Measurements from ENCODE around the gene GSDMA. TPM values are rescaled to one million over a fixed set of nuclear protein-coding genes. Genes with fewer than 3 reads are reported as not detected.
"Not testable (repeated sequence)": the region's sequence is repeated elsewhere in the genome, so short reads cannot be mapped to it uniquely, and the experiment has no call there.

The GSDMA gene
- total RNA-seq, 1 donor from 2014 or later, result not detected

- no peak overlapping the region for H3K27ac ChIP-seq (ENCODE audit: low read depth, low read length)
- H3K9ac ChIP-seq (ENCODE audit: low read depth in 1 of 3, low read length in 3 of 3), result no peak overlapping the region
- no peaks in the 10 kb centered on the region for H3K27me3 ChIP-seq (ENCODE audit: control insufficient read depth in 3 of 3, insufficient read depth in 3 of 3, low read length in 3 of 3)
- peaks cover 73 to 84% (median 82%) of the 10 kb centered on the region in 3 donors for H3K36me3 ChIP-seq (ENCODE audit: control insufficient read depth in 3 of 3, insufficient read depth in 3 of 3, low read length in 3 of 3)
- H3K4me3 ChIP-seq (ENCODE audit: low read length in 3 of 3), result no peak overlapping the region
- peaks cover 4 to 9% (median 5%) of the 10 kb centered on the region in 3 donors for H3K4me1 ChIP-seq (ENCODE audit: control insufficient read depth in 3 of 3, insufficient read depth in 3 of 3, low read length in 3 of 3)
- H3K9me3 ChIP-seq (ENCODE audit: control insufficient read depth in 3 of 3, low read length in 3 of 3), result no peaks in the 10 kb centered on the region
Measured at GRCh38 chr17:39994448-39994847, 31.6 kb downstream of the GSDMA start.

DNA sequence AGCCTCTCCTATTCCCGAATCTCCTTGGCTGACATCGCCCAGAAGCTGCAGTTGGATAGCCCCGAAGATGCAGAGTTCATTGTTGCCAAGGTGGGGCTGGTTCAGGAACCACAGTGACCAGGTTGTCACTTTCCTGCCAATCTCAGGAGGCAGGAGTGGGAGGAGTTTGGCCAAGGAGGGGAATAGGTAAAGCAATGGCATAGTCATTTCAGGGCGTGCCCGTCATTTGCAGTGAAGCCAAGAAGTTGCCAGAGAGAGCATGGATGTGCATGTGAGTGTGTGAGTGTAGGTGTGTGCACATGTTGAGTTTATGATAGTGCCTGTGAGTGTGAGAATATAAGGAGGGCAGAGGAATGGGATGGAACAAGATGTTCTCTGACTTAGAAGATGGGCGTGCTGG is 32.6 kb downstream of the GSDMA start:
- no peak overlapping the region for H3K4me3 ChIP-seq (ENCODE audit: low read length in 3 of 3)
- H3K9me3 ChIP-seq (ENCODE audit: control insufficient read depth in 3 of 3, low read length in 3 of 3), result no peaks in the 10 kb centered on the region
- no peaks in the 10 kb centered on the region for H3K27me3 ChIP-seq (ENCODE audit: control insufficient read depth in 3 of 3, insufficient read depth in 3 of 3, low read length in 3 of 3)
- H3K27ac ChIP-seq (ENCODE audit: low read depth, low read length), result no peak overlapping the region
- H3K4me1 ChIP-seq (ENCODE audit: control insufficient read depth in 3 of 3, insufficient read depth in 3 of 3, low read length in 3 of 3), result peaks cover 4 to 9% (median 5%) of the 10 kb centered on the region in 3 donors
- peaks cover 63 to 74% (median 72%) of the 10 kb centered on the region in 3 donors for H3K36me3 ChIP-seq (ENCODE audit: control insufficient read depth in 3 of 3, insufficient read depth in 3 of 3, low read length in 3 of 3)
- peak overlapping the region in 1 of 3 donors; percentile 33 for H3K9ac ChIP-seq (ENCODE audit: low read depth in 1 of 3, low read length in 3 of 3)

- peaks cover 4 to 9% (median 5%) of the 10 kb centered on the region in 3 donors for H3K4me1 ChIP-seq (ENCODE audit: control insufficient read depth in 3 of 3, insufficient read depth in 3 of 3, low read length in 3 of 3)
- H3K27me3 ChIP-seq (ENCODE audit: control insufficient read depth in 3 of 3, insufficient read depth in 3 of 3, low read length in 3 of 3), result no peaks in the 10 kb centered on the region
- no peak overlapping the region for H3K9ac ChIP-seq (ENCODE audit: low read depth in 1 of 3, low read length in 3 of 3)
- H3K9me3 ChIP-seq (ENCODE audit: control insufficient read depth in 3 of 3, low read length in 3 of 3), result no peaks in the 10 kb centered on the region
- H3K36me3 ChIP-seq (ENCODE audit: control insufficient read depth in 3 of 3, insufficient read depth in 3 of 3, low read length in 3 of 3), result peaks cover 57 to 67% (median 65%) of the 10 kb centered on the region in 3 donors
- no peak overlapping the region for H3K4me3 ChIP-seq (ENCODE audit: low read length in 3 of 3)
- no peak overlapping the region for H3K27ac ChIP-seq (ENCODE audit: low read depth, low read length)
Measured at GRCh38 chr17:39996162-39996561, 33.4 kb downstream of the GSDMA start.

GRCh38 chr17:39996800-39997199 is 34.0 kb downstream of the GSDMA start:
- Histone ChIP-seq H3K4me1 (ENCODE audit: control insufficient read depth in 3 of 3, insufficient read depth in 3 of 3, low read length in 3 of 3) (peaks cover 4 to 9% (median 5%) of the 10 kb centered on the region in 3 donors), H3K27me3 (ENCODE audit: control insufficient read depth in 3 of 3, insufficient read depth in 3 of 3, low read length in 3 of 3) (no peaks in the 10 kb centered on the region), H3K4me3 (ENCODE audit: low read length in 3 of 3) (no peak overlapping the region), H3K36me3 (ENCODE audit: control insufficient read depth in 3 of 3, insufficient read depth in 3 of 3, low read length in 3 of 3) (peaks cover 53 to 61% (median 59%) of the 10 kb centered on the region in 3 donors), H3K9me3 (ENCODE audit: control insufficient read depth in 3 of 3, low read length in 3 of 3) (no peaks in the 10 kb centered on the region), H3K9ac (ENCODE audit: low read depth in 1 of 3, low read length in 3 of 3) (no peak overlapping the region), H3K27ac (ENCODE audit: low read depth, low read length) (no peak overlapping the region)

- Histone ChIP-seq H3K27me3 (ENCODE audit: control insufficient read depth in 3 of 3, insufficient read depth in 3 of 3, low read length in 3 of 3) (no peaks in the 10 kb centered on the region), H3K36me3 (ENCODE audit: control insufficient read depth in 3 of 3, insufficient read depth in 3 of 3, low read length in 3 of 3) (peaks cover 47 to 53% (median 52%) of the 10 kb centered on the region in 3 donors), H3K27ac (ENCODE audit: low read depth, low read length) (no peak overlapping the region), H3K9ac (ENCODE audit: low read depth in 1 of 3, low read length in 3 of 3) (no peak overlapping the region), H3K4me3 (ENCODE audit: low read length in 3 of 3) (no peak overlapping the region), H3K9me3 (ENCODE audit: control insufficient read depth in 3 of 3, low read length in 3 of 3) (no peaks in the 10 kb centered on the region), H3K4me1 (ENCODE audit: control insufficient read depth in 3 of 3, insufficient read depth in 3 of 3, low read length in 3 of 3) (peaks cover 4 to 9% (median 5%) of the 10 kb centered on the region in 3 donors)
Measured at GRCh38 chr17:39997543-39997942, 34.7 kb downstream of the GSDMA start.

- H3K27me3 ChIP-seq (ENCODE audit: control insufficient read depth in 3 of 3, insufficient read depth in 3 of 3, low read length in 3 of 3), result no peaks in the 10 kb centered on the region
- H3K27ac ChIP-seq (ENCODE audit: low read depth, low read length), result no peak overlapping the region
- H3K4me1 ChIP-seq (ENCODE audit: control insufficient read depth in 3 of 3, insufficient read depth in 3 of 3, low read length in 3 of 3), result peaks cover 4 to 9% (median 5%) of the 10 kb centered on the region in 3 donors
- H3K9me3 ChIP-seq (ENCODE audit: control insufficient read depth in 3 of 3, low read length in 3 of 3), result no peaks in the 10 kb centered on the region
- no peak overlapping the region for H3K9ac ChIP-seq (ENCODE audit: low read depth in 1 of 3, low read length in 3 of 3)
- H3K36me3 ChIP-seq (ENCODE audit: control insufficient read depth in 3 of 3, insufficient read depth in 3 of 3, low read length in 3 of 3), result peaks cover 31 to 38% (median 37%) of the 10 kb centered on the region in 3 donors
- no peak overlapping the region for H3K4me3 ChIP-seq (ENCODE audit: low read length in 3 of 3)
Measured at GRCh38 chr17:39999067-39999466, 36.3 kb downstream of the GSDMA start.

DNA sequence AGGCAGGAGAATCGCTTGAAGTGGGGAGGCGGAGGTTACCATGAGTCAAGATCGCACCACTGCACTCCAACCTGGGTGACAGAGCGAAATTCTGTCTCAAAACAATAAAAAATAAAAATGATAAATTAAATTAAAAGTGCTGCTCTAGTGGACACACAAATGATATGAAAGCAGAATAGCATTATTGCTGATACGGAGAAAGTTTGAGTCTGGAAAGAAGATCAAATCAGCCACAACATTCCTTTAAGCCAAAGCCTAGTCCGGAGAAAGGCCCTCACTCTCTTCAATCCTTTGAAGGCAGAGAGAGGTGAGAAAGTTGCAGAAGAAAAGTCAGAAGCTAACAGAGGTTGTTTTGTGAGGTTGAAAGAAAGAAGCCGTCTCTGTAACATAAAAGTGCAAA is 37.4 kb downstream of the GSDMA start:
- Histone ChIP-seq H3K4me3 (ENCODE audit: low read length in 3 of 3) (no peak overlapping the region), H3K9ac (ENCODE audit: low read depth in 1 of 3, low read length in 3 of 3) (no peak overlapping the region), H3K9me3 (ENCODE audit: control insufficient read depth in 3 of 3, low read length in 3 of 3) (no peaks in the 10 kb centered on the region)

GRCh38 chr17:40001335-40001734 is 38.5 kb downstream of the GSDMA start:
- H3K9me3 ChIP-seq (ENCODE audit: control insufficient read depth in 3 of 3, low read length in 3 of 3); H3K9ac ChIP-seq (ENCODE audit: low read depth in 1 of 3, low read length in 3 of 3); H3K4me3 ChIP-seq (ENCODE audit: low read length in 3 of 3); H3K27me3 ChIP-seq (ENCODE audit: control insufficient read depth in 3 of 3, insufficient read depth in 3 of 3, low read length in 3 of 3); H3K27ac ChIP-seq (ENCODE audit: low read depth, low read length): not testable (repeated sequence)
- Histone ChIP-seq H3K4me1 (ENCODE audit: control insufficient read depth in 3 of 3, insufficient read depth in 3 of 3, low read length in 3 of 3) (peaks cover 5 to 16% (median 7%) of the 10 kb centered on the region in 3 donors), H3K36me3 (ENCODE audit: control insufficient read depth in 3 of 3, insufficient read depth in 3 of 3, low read length in 3 of 3) (peaks cover 12 to 17% (median 16%) of the 10 kb centered on the region in 3 donors)

More for the DNA sequence above, 37.4 kb downstream of the GSDMA start:
- Histone ChIP-seq H3K36me3 (ENCODE audit: control insufficient read depth in 3 of 3, insufficient read depth in 3 of 3, low read length in 3 of 3) (peaks cover 20 to 27% (median 26%) of the 10 kb centered on the region in 3 donors), H3K4me1 (ENCODE audit: control insufficient read depth in 3 of 3, insufficient read depth in 3 of 3, low read length in 3 of 3) (peaks cover 7 to 18% (median 9%) of the 10 kb centered on the region in 3 donors), H3K27me3 (ENCODE audit: control insufficient read depth in 3 of 3, insufficient read depth in 3 of 3, low read length in 3 of 3) (no peaks in the 10 kb centered on the region), H3K27ac (ENCODE audit: low read depth, low read length) (no peak overlapping the region)

DNA sequence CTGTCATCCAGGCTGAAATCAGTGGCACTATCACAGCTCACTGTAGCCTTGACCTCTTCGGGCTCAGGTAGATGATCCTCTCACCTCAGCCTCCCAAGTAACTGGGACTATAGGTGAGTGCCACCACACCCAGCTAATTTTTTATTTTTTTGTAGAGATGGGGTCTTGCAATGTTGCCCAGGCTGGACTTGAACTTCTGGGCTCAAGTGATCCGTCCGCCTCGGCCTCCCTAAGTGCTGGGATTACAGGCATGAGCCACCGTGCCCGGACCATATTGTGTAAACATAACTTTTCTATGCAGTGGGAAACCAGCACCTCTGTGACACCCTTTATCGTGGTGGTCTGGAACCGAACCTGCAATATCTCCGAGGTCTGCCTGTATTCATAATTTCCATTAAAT is 41.3 kb downstream of the GSDMA start:
- Histone ChIP-seq H3K27ac (ENCODE audit: low read depth, low read length) (no peak overlapping the region), H3K4me3 (ENCODE audit: low read length in 3 of 3) (no peak overlapping the region), H3K9me3 (ENCODE audit: control insufficient read depth in 3 of 3, low read length in 3 of 3) (no peaks in the 10 kb centered on the region)

GRCh38 chr17:40004712-40005111 is 41.9 kb downstream of the GSDMA start:
- Histone ChIP-seq H3K4me1 (ENCODE audit: control insufficient read depth in 3 of 3, insufficient read depth in 3 of 3, low read length in 3 of 3) (peaks cover 2 to 9% (median 3%) of the 10 kb centered on the region in 3 donors), H3K27ac (ENCODE audit: low read depth, low read length) (no peak overlapping the region), H3K36me3 (ENCODE audit: control insufficient read depth in 3 of 3, insufficient read depth in 3 of 3, low read length in 3 of 3) (no peaks in the 10 kb centered on the region), H3K4me3 (ENCODE audit: low read length in 3 of 3) (no peak overlapping the region), H3K9ac (ENCODE audit: low read depth in 1 of 3, low read length in 3 of 3) (no peak overlapping the region), H3K27me3 (ENCODE audit: control insufficient read depth in 3 of 3, insufficient read depth in 3 of 3, low read length in 3 of 3) (no peaks in the 10 kb centered on the region), H3K9me3 (ENCODE audit: control insufficient read depth in 3 of 3, low read length in 3 of 3) (no peaks in the 10 kb centered on the region)

More for the DNA sequence above, 41.3 kb downstream of the GSDMA start:
- Histone ChIP-seq H3K9ac (ENCODE audit: low read depth in 1 of 3, low read length in 3 of 3) (no peak overlapping the region), H3K27me3 (ENCODE audit: control insufficient read depth in 3 of 3, insufficient read depth in 3 of 3, low read length in 3 of 3) (no peaks in the 10 kb centered on the region), H3K36me3 (ENCODE audit: control insufficient read depth in 3 of 3, insufficient read depth in 3 of 3, low read length in 3 of 3) (no peaks in the 10 kb centered on the region), H3K4me1 (ENCODE audit: control insufficient read depth in 3 of 3, insufficient read depth in 3 of 3, low read length in 3 of 3) (peaks cover 2 to 9% (median 3%) of the 10 kb centered on the region in 3 donors)

Data from skeletal muscle tissue (tissue), 4 donors.